PC-3 (cell line): ENCODE results near the gene PSMA4. TPM values are rescaled to one million over a fixed set of nuclear protein-coding genes. Genes with fewer than 3 reads are reported as not detected.
"Not testable (repeated sequence)": the region's sequence is repeated elsewhere in the genome, so short reads cannot be mapped to it uniquely, and the experiment has no call there.

ENCODE experiments used
- ATAC-seq: fragments of 200-7000 bp; cut with Tn5 transposase; 2 replicates; pipeline ENCODE4 v1.9.1; 2020; ENCODE audit warnings: mild to moderate bottlenecking, moderate library complexity
- BruUV-seq: library from RNA; stranded (reverse); fragments of 400-500 nt; replicated peaks from 2 replicates; lab custom pipeline; 2021; lab: Mats Ljungman, UMichigan
- CTCF ChIA-PET: fragments of 300-600 bp; sonication (Branson Sonifier 250); formaldehyde crosslinking; loops from one replicate; lab custom pipeline; 2022; ENCODE audit warnings: antibody characterized with exemption; lab: Charles Lee
- POLR2A ChIA-PET: fragments of 300-600 bp; sonication (Branson Sonifier 250); formaldehyde crosslinking; loops from one replicate; lab custom pipeline; 2022; ENCODE audit warnings: antibody characterized with exemption; ENCODE audit not compliant: unreplicated experiment; lab: Charles Lee
- DNase-seq: peaks from one replicate; pipeline ENCODE4 v3.0.0-alpha.2; 2015
- H2AFZ ChIP-seq: fragments of 300-600 bp; sonication (generic); 2 replicates; pipeline ENCODE4 v1.6.0; 2016; ENCODE audit warnings: antibody characterized with exemption, low read length
- H3F3A ChIP-seq: fragments of 300-600 bp; sonication (generic); one replicate; pipeline ENCODE4 v1.6.0; 2017; ENCODE audit warnings: antibody characterized with exemption, low read length, control low read depth, mild to moderate bottlenecking; ENCODE audit not compliant: unreplicated experiment
- H3K27ac ChIP-seq: fragments of 300-600 bp; sonication (generic); 2 replicates; pipeline ENCODE4 v1.5.1; 2016; ENCODE audit warnings: mild to moderate bottlenecking, low read length
- H3K27me3 ChIP-seq: fragments of 300-600 bp; sonication (generic); 2 replicates; pipeline ENCODE4 v1.6.1; 2016; ENCODE audit warnings: low read length, mixed read lengths
- H3K36me3 ChIP-seq: fragments of 300-600 bp; sonication (generic); 2 replicates; pipeline ENCODE4 v1.6.1; 2016; ENCODE audit warnings: low read depth, mixed run types, low read length, mixed read lengths
- H3K4me1 ChIP-seq: fragments of 300-600 bp; sonication (generic); 2 replicates; pipeline ENCODE4 v1.5.1; 2016; ENCODE audit warnings: low read length; ENCODE audit not compliant: insufficient read depth
- H3K4me2 ChIP-seq: fragments of 300-600 bp; sonication (generic); 2 replicates; pipeline ENCODE4 v1.6.0; 2016; ENCODE audit warnings: low read length
- H3K4me3 ChIP-seq: fragments of 300-600 bp; sonication (generic); 2 replicates; pipeline ENCODE4 v1.5.1; 2016; ENCODE audit warnings: mild to moderate bottlenecking, low read length, mixed read lengths
- H3K79me2 ChIP-seq: fragments of 300-600 bp; sonication (generic); 2 replicates; pipeline ENCODE4 v1.6.1; 2017; ENCODE audit warnings: low read length, mixed read lengths
- H3K9ac ChIP-seq: fragments of 300-600 bp; sonication (generic); 2 replicates; pipeline ENCODE4 v1.6.0; 2016; ENCODE audit warnings: mild to moderate bottlenecking, low read length
- H3K9me2 ChIP-seq: fragments of 300-600 bp; sonication (generic); replicated peaks from 2 replicates; pipeline ENCODE4 v1.6.1; 2016; ENCODE audit warnings: mixed run types, low read length, mixed read lengths
- H3K9me3 ChIP-seq: fragments of 300-600 bp; sonication (generic); 2 replicates; pipeline ENCODE4 v1.6.1; 2016; ENCODE audit warnings: low read length, mixed read lengths
- H4K20me1 ChIP-seq: fragments of 300-600 bp; sonication (generic); 2 replicates; pipeline ENCODE4 v1.6.1; 2016; ENCODE audit warnings: low read length, mixed read lengths
- CTCF ChIP-seq: fragments of 300-600 bp; sonication (generic); conservative IDR thresholded peaks from 2 replicates; pipeline ENCODE4 v1.5.1; 2017; ENCODE audit warnings: antibody characterized with exemption, low read depth, mild to moderate bottlenecking, low read length
- EZH2 ChIP-seq: fragments of 300-600 bp; sonication (generic); IDR thresholded peaks from one replicate; pipeline ENCODE4 v1.6.1; 2017; ENCODE audit warnings: antibody characterized with exemption, mild to moderate bottlenecking, low read length; ENCODE audit not compliant: unreplicated experiment
- EZH2phosphoT487 ChIP-seq: fragments of 300-600 bp; sonication (generic); IDR thresholded peaks from 2 replicates; pipeline ENCODE4 v1.6.1; 2018; ENCODE audit warnings: mild to moderate bottlenecking, antibody characterized with exemption, low read length, borderline replicate concordance
- intact Hi-C: fragments of 100-400 bp; cut with micrococcal nuclease; formaldehyde crosslinking; loops from 2 replicates; pipeline ENCODE4 v1.9.0; 2023
- total RNA-seq: library from RNA; depleted of rRNA; stranded (reverse); fragments of >200 nt; gene quantifications from 2 replicates; pipeline ENCODE4 v1.2.3, GENCODE V29; 2014

PSMA4 gene
- total RNA-seq, 1 experiment from 2014 or later, result 245 TPM

DNA sequence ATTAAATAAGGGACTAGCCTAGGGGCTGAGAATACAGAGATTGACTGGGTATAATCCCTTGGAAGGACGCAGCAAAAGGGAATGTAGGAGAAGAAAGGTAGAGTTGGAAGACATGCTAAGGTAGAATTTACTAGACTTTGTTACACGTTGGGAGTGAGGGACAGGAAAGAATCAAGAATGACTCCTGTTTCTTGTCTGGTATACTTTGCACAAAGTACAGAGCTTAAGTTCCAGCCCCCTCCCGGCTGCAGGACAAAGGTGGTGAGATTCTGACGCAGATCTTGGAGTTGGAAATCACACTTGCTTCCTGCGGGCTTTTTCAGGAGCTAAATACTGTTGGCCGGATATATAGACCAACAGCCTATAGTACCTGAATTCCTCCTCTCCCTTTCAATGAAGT is 32.0 kb upstream of the PSMA4 start:
- Histone ChIP-seq H3K79me2 (no peaks in the 10 kb centered on the region), H3K9ac (peak overlapping the region; percentile 60), H3K4me2 (peak overlapping the region; percentile 88), H3K4me1 (peaks cover 5% of the 10 kb centered on the region; the same call in 1 of the 2 replicates), H3K4me3 (peak overlapping the region; percentile 76), H4K20me1 (no peaks in the 10 kb centered on the region), H3K27ac (no peak overlapping the region), H2AFZ (peak overlapping the region; percentile 84), H3F3A (no peaks in the 10 kb centered on the region), H3K27me3 (no peaks in the 10 kb centered on the region), H3K36me3 (no peaks in the 10 kb centered on the region), H3K9me3 (no peaks in the 10 kb centered on the region), H3K9me2 (no peaks in the 10 kb centered on the region)
- ATAC-seq (no peak), DNase-seq (no peak)
- POLR2A ChIA-PET, result interaction anchor here (1.2 kb wide), 1 partner anchor 57 kb away, joined by 5 read pairs; the partner anchor contains the start of gene CHRNA5
- intact Hi-C loops, result loop anchor here (5.0 kb wide), 1 partner anchor 34 kb away; the partner anchor contains the start of gene PSMA4
- TF ChIP-seq EZH2phosphoT487 (no peak), CTCF (no peak), EZH2 (no peak)
- CTCF ChIA-PET, result no interaction called here
- TSS peak; percentile 36 for BruUV-seq

- BruUV-seq, result no TSS peak
- no peak overlapping the region for H3K4me2 ChIP-seq
- intact Hi-C loops, result loop anchor here (5.0 kb wide), 1 partner anchor 32 kb away; the partner anchor contains the start of gene PSMA4
- H3K4me3 ChIP-seq, result no peak overlapping the region
- no peak for TF ChIP-seq EZH2
- no peak for TF ChIP-seq CTCF
- no peak for TF ChIP-seq EZH2phosphoT487
- H3K27ac ChIP-seq, result no peak overlapping the region
- no peak overlapping the region for H2AFZ ChIP-seq
- no peak for ATAC-seq
- no peaks in the 10 kb centered on the region for H3K9me2 ChIP-seq
- H3F3A ChIP-seq, result no peaks in the 10 kb centered on the region
- no peak overlapping the region for H3K9ac ChIP-seq
- DNase-seq, result no peak
- ChIA-PET CTCF (no interaction called here), POLR2A (no interaction called here)
- H3K36me3 ChIP-seq, result no peaks in the 10 kb centered on the region
- no peaks in the 10 kb centered on the region for H4K20me1 ChIP-seq
- no peaks in the 10 kb centered on the region for H3K27me3 ChIP-seq
- H3K4me1 ChIP-seq, result peaks cover 5% of the 10 kb centered on the region; the same call in 1 of the 2 replicates
- no peaks in the 10 kb centered on the region for H3K79me2 ChIP-seq
- H3K9me3 ChIP-seq, result no peaks in the 10 kb centered on the region
These were observed 30.4 kb upstream of the PSMA4 start for GRCh38 chr15:78509726-78510312.

GRCh38 chr15:78520035-78520434 is 20.2 kb upstream of the PSMA4 start:
- H3K4me3 ChIP-seq, ATAC-seq, H3K4me2 ChIP-seq, DNase-seq, H2AFZ ChIP-seq, H4K20me1 ChIP-seq, H3K79me2 ChIP-seq, BruUV-seq, H3F3A ChIP-seq, H3K9me2 ChIP-seq, H3K4me1 ChIP-seq, CTCF ChIA-PET, H3K27ac ChIP-seq, intact Hi-C loops, POLR2A ChIA-PET, H3K9me3 ChIP-seq, H3K9ac ChIP-seq, H3K36me3 ChIP-seq, H3K27me3 ChIP-seq: not testable (repeated sequence)
